Measurements from ENCODE around the gene MOB4.

Gene MOB4

DNA sequence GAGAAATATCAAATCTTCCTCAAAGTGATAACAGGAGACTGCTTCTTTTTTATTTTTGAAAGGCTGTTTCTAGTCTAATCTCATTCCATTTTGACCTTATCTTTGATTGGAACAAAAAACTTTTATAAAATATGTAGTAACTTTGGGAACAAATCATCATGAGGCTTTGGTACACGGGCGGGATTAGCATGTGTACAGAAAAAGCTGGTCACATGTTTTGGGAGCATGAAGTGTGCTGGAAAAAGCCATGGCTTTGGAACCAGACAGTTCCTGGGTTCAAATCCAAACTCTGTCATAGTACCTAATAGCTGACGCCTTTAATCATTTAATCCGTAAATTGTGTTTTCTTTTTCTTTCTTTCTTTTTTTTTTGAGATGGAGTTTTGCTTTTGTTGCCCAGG lies 81.3 kb downstream of the MOB4 start:
- DNase-seq: no peak

DNA sequence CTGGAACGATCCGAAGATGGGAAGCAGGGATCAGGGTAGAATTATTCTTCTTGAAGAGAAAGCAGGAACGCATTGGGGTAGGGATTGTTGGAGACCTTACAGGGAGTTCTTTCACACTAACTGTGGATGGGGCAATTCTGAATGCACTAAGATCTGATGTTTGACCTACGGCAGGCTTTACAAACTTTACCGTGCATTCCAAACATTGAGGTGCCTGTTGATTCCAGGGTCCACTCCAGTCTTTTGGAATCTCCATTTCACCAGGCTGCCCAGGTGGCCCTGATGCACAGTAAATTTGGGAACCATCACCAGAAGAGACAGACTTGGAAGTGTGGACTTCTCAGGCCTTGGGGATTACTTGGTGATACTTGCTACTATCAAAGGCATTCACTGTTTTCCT lies 82.6 kb downstream of the MOB4 start:
- DNase-seq: no peak

DNA sequence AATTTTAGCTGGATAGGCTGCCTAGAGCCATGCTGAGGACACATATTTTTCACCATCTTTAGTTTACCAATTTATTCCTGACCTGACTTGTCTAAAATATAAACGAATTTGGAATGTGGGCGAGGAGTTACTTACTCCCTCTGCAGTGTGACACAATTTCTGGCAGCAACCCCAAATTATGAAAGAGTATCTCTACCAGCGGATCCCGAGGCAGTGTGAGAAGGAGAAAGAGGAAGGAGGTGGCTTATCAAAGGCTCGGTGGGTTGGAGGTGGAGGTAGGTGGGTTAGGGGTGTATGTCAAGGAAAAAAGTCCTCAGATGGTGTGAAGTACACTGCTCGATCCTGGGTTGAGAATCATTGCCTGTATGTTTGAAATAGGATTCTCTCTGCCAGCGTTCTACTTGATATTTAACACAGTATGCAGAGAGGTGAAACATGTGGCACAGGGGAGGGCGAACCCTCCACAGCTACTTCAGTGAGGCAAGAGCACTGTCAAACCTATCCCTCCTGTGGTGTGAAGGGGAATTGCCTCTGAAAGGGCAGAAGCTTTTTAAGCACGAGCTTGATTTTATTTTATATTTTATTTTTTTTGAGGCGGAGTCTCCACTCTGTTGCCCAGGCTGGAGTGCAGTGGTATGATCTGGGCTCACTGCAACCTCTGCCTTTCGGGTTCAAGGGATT lies 83.6 kb downstream of the MOB4 start:
- DNase-seq: peak; percentile 30

DNA sequence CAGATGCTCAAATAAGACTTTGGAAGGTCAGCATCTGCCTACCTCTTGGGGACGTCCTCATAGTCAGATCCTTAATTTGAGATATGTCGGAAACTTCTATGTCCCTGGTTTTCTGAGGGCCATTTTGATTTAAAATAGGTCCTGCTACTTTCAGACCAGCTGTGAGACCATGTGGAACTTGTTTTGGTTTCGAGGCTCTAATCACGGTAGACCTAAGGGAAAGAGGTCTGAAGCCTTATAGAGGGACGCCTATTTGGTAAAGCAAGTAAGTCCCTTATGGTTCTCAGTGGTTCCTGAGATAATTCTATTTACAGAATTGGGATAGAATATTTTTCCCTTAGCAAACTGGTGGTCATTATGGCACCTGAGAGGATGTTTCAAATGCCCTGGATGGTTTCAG lies 84.4 kb downstream of the MOB4 start:
- DNase-seq: no peak

DNA sequence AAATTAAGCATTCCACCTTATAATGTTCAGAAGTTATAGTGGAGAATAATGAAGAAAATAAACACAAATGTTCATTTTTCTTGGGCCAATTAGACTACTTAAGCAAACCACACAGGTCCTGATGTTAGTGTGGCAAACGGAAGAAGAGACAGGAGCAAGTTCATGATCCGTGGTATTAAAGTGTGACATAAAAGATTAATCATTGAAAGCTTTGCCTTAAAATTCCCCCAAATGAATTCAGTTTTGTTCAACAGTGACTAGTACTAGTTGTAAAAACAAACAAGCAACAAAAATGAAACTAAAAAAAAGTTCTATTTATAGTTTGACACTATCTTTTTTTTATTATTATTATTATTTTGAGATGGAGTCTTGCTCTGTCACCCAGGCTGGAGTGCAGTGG lies 85.9 kb downstream of the MOB4 start:
- no peak for DNase-seq

Measured in HCEC 1CT (cell line).